Stimulated activated naive B cell treated with anti-CD40 and anti-IgM and Interleukin-4, amounts not matched to agents 10 μg/mL and 1 μg/mL and 100 μg/mL, for 72 hours (primary cell): ENCODE measurements around the gene SLC43A3.
A peak's percentile ranks its signal among the peaks of the same experiment; 100 is the strongest.
"Not testable (repeated sequence)": the region's sequence is repeated elsewhere in the genome, so short reads cannot be mapped to it uniquely, and the experiment has no call there.

ENCODE experiments used
- ATAC-seq, 2 donors: fragments of 150-1000 bp; cut with Tn5 transposase; replicated peaks; 2 replicates each; pipeline ENCODE4 v1.10.0; 2021; ENCODE audit warnings: moderate library complexity in 1 of 2
- DNase-seq: peaks from one replicate; pipeline ENCODE4 v3.0.0; 2021
- H3K27ac Mint-ChIP-seq: one replicate; pipeline ENCODE4 v1.8.0; 2022; ENCODE audit warnings: mild to moderate bottlenecking, mixed read lengths
- H3K27me3 Mint-ChIP-seq, 2 donors: one replicate each; pipeline ENCODE4 v1.8.0; 2022; ENCODE audit warnings: mixed read lengths in 2 of 2
- H3K36me3 Mint-ChIP-seq, 2 donors: one replicate each; pipeline ENCODE4 v1.8.0; 2022; ENCODE audit warnings: mixed read lengths in 2 of 2, mild to moderate bottlenecking in 1 of 2
- H3K4me1 Mint-ChIP-seq, 2 donors: one replicate each; pipeline ENCODE4 v1.8.0; 2022; ENCODE audit warnings: mixed read lengths in 2 of 2, mild to moderate bottlenecking in 1 of 2
- H3K4me3 Mint-ChIP-seq, 2 donors: one replicate each; pipeline ENCODE4 v1.8.0; 2022; ENCODE audit warnings: mild to moderate bottlenecking in 2 of 2, mixed read lengths in 2 of 2, moderate library complexity in 1 of 2
- H3K9me3 Mint-ChIP-seq, 2 donors: one replicate each; pipeline ENCODE4 v1.8.0; 2022; ENCODE audit warnings: mixed read lengths in 2 of 2, mild to moderate bottlenecking in 1 of 2

The SLC43A3 gene

DNA sequence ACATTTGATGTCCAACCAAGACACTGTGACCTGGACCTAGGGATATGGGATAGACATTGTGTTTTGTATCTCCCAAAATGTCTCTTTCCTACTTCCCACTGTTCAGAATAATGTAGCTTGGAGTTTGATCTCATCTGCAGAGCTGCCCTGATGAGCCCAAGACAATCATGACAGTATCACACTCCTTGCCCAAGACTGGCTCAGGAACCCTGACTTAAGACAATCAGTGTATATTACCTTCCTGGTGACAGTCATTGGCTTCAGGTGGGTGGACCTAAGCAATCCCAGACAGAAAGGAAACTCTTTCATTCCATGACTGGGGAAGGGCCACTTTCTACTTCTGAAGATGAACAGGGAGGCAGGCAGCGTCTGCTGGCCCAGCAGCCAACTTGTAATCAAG is 19.1 kb upstream of the SLC43A3 start:
- ATAC-seq (no peak), DNase-seq (no peak)
- H3K4me1 Mint-ChIP-seq: no peaks in the 10 kb centered on the region
- no peak overlapping the region for H3K27ac Mint-ChIP-seq
- H3K27me3 Mint-ChIP-seq: peaks cover 27 to 29% of the 10 kb centered on the region in 2 donors
- H3K9me3 Mint-ChIP-seq: no peaks in the 10 kb centered on the region
- H3K4me3 Mint-ChIP-seq: no peak overlapping the region
- H3K36me3 Mint-ChIP-seq: no peaks in the 10 kb centered on the region

- H3K27me3 Mint-ChIP-seq: peaks cover 29 to 31% of the 10 kb centered on the region in 2 donors
- H3K36me3 Mint-ChIP-seq, H3K9me3 Mint-ChIP-seq, DNase-seq, H3K27ac Mint-ChIP-seq, H3K4me1 Mint-ChIP-seq, ATAC-seq, H3K4me3 Mint-ChIP-seq: not testable (repeated sequence)
Observed at GRCh38 chr11:57445122-57445394, 18.1 kb upstream of the SLC43A3 start.

- H3K36me3 Mint-ChIP-seq: no peaks in the 10 kb centered on the region
- DNase-seq (no peak), ATAC-seq (no peak)
- H3K4me3 Mint-ChIP-seq: no peak overlapping the region
- H3K27ac Mint-ChIP-seq: no peak overlapping the region
- H3K4me1 Mint-ChIP-seq: no peaks in the 10 kb centered on the region
- peaks cover 27 to 29% of the 10 kb centered on the region in 2 donors for H3K27me3 Mint-ChIP-seq
- no peaks in the 10 kb centered on the region for H3K9me3 Mint-ChIP-seq
Observed at GRCh38 chr11:57444362-57445121, 17.6 kb upstream of the SLC43A3 start.

DNA sequence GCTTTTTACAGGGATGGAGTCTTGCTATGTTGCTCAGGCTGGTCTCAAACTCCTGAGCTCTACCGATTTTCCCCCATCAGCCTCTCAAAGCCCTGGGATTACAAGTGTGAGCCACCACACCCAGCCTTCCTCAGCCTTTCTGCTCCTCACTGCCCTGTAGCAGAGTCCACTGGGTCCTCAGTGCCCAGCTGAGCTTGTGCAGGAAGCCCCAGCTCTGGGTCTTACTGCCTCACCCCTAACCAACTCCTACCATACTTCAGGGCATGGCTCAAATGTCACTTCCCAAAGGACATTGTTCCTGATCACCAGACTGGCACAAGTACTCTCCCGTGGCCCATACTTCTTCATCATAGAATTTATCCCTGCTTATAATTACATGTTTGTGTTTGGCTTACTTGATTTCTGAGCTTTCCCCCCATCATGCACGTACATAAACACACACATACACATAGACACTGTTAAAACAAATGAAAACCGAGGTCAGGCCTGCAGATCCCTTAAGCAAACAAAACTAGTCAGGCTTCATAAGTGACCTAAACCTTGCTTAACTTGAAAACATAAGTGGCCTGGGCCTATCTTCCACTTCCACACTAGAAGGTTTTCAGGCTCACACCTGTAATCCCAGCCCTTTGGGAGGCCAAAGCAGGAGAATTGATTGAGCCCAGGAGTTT is 14.0 kb upstream of the SLC43A3 start:
- no peaks in the 10 kb centered on the region for H3K36me3 Mint-ChIP-seq
- H3K4me1 Mint-ChIP-seq: no peaks in the 10 kb centered on the region
- DNase-seq (no peak), ATAC-seq (no peak)
- H3K27ac Mint-ChIP-seq: no peak overlapping the region
- H3K4me3 Mint-ChIP-seq: no peak overlapping the region
- no peaks in the 10 kb centered on the region for H3K9me3 Mint-ChIP-seq
- H3K27me3 Mint-ChIP-seq: peaks cover 12 to 17% of the 10 kb centered on the region in 2 donors

DNA sequence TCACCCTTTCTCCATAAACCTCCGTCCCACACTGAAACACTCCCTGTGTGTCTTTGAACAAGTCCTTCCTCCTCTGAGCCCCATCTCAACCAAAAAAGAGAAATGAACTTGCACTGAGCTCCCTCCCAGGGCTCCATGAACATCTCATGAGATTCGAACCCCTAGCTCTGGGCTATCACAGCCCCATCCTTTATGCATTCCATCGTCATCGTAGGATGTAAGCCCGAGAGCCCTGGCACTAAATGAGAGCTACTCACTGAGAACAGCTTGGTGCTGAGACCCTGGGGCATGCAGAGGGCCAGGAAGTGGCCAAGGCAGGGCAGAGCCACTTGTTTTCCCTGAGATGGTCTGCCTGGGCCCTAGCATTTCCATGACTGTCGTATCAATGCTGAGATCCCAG is 12.9 kb upstream of the SLC43A3 start:
- ATAC-seq (no peak), DNase-seq (no peak)
- Mint-ChIP-seq H3K27me3 (peaks cover 11 to 13% of the 10 kb centered on the region in 2 donors), H3K4me3 (no peak overlapping the region), H3K36me3 (no peaks in the 10 kb centered on the region), H3K27ac (no peak overlapping the region), H3K4me1 (no peaks in the 10 kb centered on the region), H3K9me3 (no peaks in the 10 kb centered on the region)

GRCh38 chr11:57438345-57439285 is 11.7 kb upstream of the SLC43A3 start:
- ATAC-seq (no peak), DNase-seq (no peak)
- Mint-ChIP-seq H3K36me3 (no peaks in the 10 kb centered on the region), H3K27ac (no peak overlapping the region), H3K9me3 (no peaks in the 10 kb centered on the region), H3K27me3 (peaks cover 7 to 8% of the 10 kb centered on the region in 2 donors), H3K4me3 (no peak overlapping the region), H3K4me1 (no peaks in the 10 kb centered on the region)

- DNase-seq (no peak), ATAC-seq (no peak)
- Mint-ChIP-seq H3K36me3 (no peaks in the 10 kb centered on the region), H3K4me3 (no peak overlapping the region), H3K27me3 (peaks cover 7 to 8% of the 10 kb centered on the region in 2 donors), H3K27ac (no peak overlapping the region), H3K4me1 (peaks cover 10 to 14% of the 10 kb centered on the region in 2 donors), H3K9me3 (no peaks in the 10 kb centered on the region)
Observed at GRCh38 chr11:57436031-57436430, 9.1 kb upstream of the SLC43A3 start.

DNA sequence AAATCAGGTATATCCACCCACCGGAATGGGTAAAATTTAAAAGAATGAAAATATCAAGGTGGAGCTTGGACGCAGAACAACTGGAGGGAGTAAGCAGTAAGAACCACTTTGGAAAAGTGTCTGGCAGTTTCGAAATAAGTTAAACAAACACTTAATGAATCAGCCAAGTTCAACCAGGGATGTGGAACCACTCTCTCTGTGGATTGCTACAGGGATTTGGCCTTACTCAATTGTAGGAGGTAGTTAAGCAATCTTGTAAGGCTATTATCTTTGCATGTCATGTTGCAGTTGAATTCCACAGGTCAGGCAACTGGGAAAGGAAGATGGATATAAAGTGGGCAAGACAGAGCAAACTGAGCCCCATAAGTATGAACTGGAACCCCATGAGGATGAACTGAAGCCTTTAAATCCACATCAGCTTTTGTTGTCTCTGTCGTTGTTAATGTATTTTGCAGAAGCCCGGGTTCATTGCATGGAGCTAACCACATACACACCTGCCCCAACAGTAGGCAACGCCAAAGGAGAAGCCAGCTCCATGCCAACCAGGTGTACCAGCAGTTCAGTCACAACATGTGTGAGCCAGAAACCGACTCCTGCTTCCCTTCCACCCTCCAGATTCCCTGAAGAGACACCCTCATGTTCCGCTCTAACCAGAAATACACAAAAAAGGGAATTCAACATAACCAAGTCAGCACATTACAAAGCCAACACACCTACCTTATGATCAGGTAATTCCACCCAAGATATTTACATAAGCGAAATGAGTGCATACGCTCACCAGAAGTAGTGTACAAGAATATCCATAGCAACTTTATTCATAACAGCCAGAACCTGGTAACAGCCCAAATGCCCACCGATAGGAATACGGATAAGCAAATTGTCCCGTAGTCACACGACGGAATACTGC is 8.0 kb upstream of the SLC43A3 start:
- Mint-ChIP-seq H3K9me3 (no peaks in the 10 kb centered on the region), H3K27me3 (peaks cover 4 to 7% of the 10 kb centered on the region in 2 donors), H3K36me3 (no peaks in the 10 kb centered on the region), H3K4me1 (peaks cover 10 to 14% of the 10 kb centered on the region in 2 donors), H3K27ac (no peak overlapping the region), H3K4me3 (no peak overlapping the region)
- DNase-seq (no peak), ATAC-seq (no peak)

DNA sequence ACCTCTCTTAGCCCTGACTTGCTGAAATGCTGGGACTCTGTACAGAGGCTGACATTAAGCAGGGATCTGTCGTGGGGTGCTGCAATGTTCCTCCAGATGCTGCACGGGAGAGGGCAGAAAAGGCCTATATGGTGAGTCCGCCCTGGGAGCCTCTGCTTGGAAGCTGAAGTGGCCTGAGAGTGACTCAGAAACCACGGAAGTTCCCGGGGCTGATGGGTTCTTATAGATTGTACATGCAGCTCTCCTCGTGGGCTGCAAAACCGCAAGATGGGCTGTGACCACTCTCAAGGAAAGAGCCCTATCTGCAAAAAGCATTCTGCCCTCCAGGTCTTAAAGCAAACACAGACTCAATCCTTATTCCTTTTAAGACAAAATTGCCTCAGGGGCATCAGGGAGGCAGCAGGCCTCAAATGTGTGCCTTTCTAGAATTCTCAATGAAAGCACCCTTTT is 5.8 kb upstream of the SLC43A3 start:
- peaks cover 10 to 16% of the 10 kb centered on the region in 2 donors for H3K4me1 Mint-ChIP-seq
- no peak overlapping the region for H3K27ac Mint-ChIP-seq
- H3K36me3 Mint-ChIP-seq: no peaks in the 10 kb centered on the region
- peaks cover 4 to 7% of the 10 kb centered on the region in 2 donors for H3K27me3 Mint-ChIP-seq
- H3K9me3 Mint-ChIP-seq: no peaks in the 10 kb centered on the region
- ATAC-seq (peak; percentile 50 to 68), DNase-seq (no peak)
- no peak overlapping the region for H3K4me3 Mint-ChIP-seq

DNA sequence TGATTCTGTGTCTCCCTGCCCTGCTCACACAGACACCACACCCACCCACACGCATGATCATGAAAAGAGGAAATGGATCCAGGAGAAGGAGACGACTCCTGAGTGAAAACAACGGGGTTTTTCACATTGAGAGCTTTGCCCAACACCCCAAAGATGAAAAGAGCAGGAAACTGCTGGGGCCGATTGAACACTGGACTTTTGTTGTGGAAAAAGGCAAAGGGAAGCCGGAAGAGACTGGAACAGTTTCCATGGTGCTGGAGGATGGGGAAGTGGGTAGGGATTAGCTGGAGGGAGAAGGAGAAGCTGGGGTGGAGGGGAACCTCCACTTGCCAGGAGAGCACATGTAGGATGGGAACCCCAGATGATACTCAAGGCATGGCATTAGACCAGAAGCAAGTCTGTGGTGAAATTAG is 5.2 kb upstream of the SLC43A3 start:
- Mint-ChIP-seq H3K9me3 (no peaks in the 10 kb centered on the region), H3K36me3 (no peaks in the 10 kb centered on the region), H3K27ac (peak overlapping the region; percentile 2), H3K4me1 (peaks cover 16 to 22% of the 10 kb centered on the region in 2 donors), H3K27me3 (peaks cover 4% of the 10 kb centered on the region in 2 donors), H3K4me3 (peak overlapping the region in 1 of 2 donors; percentile 2)
- ATAC-seq (peak; percentile 39 to 50), DNase-seq (no peak)

DNA sequence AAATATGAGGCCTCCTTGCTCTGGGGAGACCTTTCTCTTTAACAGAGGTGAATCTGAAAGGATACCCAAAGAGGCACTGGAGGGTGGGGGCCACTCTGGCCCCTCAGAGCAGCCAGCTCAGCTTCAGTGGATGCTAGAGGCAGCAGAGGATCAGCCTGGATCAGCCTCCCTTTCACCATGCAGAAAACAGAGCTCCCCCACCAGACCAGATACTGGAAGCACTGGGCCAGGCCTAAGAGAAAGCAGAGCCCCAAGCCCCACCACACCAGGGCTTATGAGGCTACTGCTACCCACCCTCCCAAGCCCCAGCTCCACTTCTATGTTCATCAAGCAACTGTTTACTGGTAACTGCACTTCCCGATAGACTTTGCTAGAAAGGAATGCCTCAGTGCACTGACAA is 4.0 kb upstream of the SLC43A3 start:
- Mint-ChIP-seq H3K27ac (no peak overlapping the region), H3K4me3 (no peak overlapping the region), H3K4me1 (peaks cover 22 to 32% of the 10 kb centered on the region in 2 donors), H3K9me3 (no peaks in the 10 kb centered on the region), H3K36me3 (peaks cover 3 to 6% of the 10 kb centered on the region in 2 donors), H3K27me3 (peaks cover 0 to 4% of the 10 kb centered on the region in 2 donors)
- ATAC-seq: no peak
- no peak for DNase-seq

- H3K4me1 Mint-ChIP-seq: peaks cover 29 to 42% of the 10 kb centered on the region in 2 donors
- H3K9me3 Mint-ChIP-seq: no peaks in the 10 kb centered on the region
- ATAC-seq (no peak), DNase-seq (no peak)
- peaks cover 0 to under 1% of the 10 kb centered on the region in 2 donors for H3K27me3 Mint-ChIP-seq
- peaks cover 8 to 15% of the 10 kb centered on the region in 2 donors for H3K36me3 Mint-ChIP-seq
- H3K27ac Mint-ChIP-seq: no peak overlapping the region
- no peak overlapping the region for H3K4me3 Mint-ChIP-seq
Observed at GRCh38 chr11:57429946-57430345, 3.0 kb upstream of the SLC43A3 start.

DNA sequence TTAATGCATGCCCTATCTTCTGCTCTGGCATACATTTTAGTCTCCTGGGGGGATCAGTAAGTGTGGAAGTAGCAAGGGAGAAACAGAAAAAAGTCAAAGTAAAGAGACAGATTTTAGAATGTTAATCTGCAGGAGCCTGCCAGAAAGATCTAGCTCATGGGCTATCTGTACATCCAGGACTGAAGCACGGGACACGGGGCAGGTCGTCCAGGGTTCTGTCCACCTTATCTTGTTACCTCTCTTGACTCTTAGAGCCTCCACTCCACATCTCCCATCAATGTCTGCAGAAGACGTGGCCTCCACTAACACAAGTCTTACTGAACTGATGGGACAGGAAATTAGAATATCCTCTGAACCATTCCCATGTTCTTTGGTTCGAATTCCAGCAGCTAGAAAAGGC is 1.7 kb upstream of the SLC43A3 start:
- Mint-ChIP-seq H3K27ac (no peak overlapping the region), H3K36me3 (peaks cover 15 to 28% of the 10 kb centered on the region in 2 donors), H3K9me3 (no peaks in the 10 kb centered on the region), H3K4me1 (peaks cover 38 to 55% of the 10 kb centered on the region in 2 donors), H3K4me3 (no peak overlapping the region), H3K27me3 (no peaks in the 10 kb centered on the region)
- DNase-seq: no peak
- no peak for ATAC-seq
